Activated CD8-positive, alpha-beta memory T cell treated with anti-CD3 and anti-CD28 coated beads, Interleukin-2, amount 50 U/mL, for 1 hour (primary cell): ENCODE measurements around the gene WNT2B.
"Not testable (repeated sequence)": the region's sequence is repeated elsewhere in the genome, so short reads cannot be mapped to it uniquely, and the experiment has no call there.

Source experiments
- DNase-seq: peaks from one replicate; pipeline ENCODE4 v3.0.0-alpha.2; 2020; ENCODE audit errors: extremely low read depth

Gene WNT2B

DNA sequence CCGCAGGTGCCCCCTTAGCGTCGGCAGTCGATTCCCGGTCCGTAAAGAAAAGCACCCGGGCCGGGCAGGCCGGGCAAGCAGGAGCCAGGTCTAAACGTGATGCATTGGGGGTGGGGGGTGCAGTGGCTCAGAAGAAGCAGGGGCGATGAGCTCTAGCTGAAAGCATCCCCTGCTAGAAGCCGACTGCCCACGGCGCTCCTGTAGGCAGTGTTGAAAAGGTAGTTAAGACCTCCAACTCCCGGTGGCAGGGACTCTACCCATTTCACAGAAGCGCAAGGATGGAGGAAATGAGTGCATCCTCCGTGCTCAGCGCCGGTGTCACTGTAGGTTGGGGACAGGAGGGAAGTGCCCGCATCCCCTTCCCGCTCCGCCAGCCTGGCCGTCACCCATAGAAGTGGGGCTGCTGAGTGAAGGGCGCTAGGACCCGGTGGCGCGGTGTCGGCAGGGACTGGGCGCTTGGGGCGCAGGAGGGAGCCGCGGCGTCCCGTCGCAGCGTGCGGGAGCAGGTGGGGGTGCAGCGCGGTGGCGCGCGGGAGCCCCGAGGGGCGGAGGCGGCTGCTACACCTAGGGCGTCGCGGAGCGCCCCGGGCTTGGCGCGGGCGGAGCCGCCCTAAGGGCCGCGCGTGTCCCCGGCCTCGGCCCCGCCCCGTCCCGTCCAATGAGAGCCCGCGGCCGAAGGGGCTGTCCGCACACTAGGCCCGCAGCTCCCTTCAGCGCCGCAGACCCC lies at the start of gene WNT2B:
Gene WNT2B, plus strand, starts transcription at position 688 of the 727 bp plus-strand sequence. CDS start 298 bp downstream, outside the sequence.
- DNase-seq = no peak

DNA sequence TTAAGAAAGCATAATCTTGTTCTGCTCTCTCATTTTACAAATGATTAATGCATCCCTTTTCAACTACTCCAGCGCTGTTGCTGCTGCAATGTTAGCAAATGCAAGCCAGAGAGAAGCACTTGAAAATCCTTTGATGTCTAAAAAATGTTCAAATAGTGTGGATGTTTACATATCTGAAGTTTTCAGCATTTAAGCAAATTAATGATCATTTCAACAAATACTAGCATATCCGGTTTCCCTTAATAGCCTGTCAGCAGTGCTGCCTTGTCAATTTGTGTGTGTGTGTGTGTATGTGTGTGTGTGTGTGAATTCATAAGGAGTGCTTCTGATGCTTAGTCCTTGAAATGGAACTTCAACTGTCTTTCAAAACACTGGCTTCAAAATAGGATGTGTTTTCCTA lies 48.1 kb upstream of the WNT2B start:
- no peak for DNase-seq

DNA sequence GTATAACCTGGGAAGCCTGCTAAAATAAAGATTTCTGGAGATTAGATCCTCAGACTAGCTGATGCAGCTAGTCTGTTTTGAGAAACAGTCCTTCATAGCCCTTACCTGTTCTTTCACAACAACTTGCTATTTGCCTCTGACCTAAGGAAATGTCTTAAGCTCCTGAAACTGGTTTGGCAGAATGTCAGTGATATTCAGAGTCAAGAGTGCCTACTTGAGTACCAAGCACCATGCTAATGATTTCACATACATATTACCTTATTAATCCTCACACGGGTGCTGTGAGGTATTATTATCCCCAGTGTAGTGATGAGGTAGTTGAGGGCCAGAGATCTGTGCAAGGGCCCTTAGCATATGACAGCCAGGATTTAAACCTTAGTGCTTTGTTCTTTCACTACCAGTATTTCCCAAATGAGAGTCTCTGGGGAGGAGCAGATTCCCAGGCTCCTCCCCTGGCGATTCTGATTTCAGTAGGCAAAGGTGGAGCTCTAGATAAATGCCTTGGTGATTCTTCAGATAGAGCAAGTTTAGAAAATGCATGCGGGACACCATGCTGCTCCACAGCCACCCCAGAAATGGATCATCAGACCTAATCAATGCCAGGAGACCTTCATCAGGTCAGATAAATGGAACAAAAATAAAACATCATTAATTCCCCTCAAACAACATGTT lies 47.4 kb upstream of the WNT2B start:
- DNase-seq = no peak

DNA sequence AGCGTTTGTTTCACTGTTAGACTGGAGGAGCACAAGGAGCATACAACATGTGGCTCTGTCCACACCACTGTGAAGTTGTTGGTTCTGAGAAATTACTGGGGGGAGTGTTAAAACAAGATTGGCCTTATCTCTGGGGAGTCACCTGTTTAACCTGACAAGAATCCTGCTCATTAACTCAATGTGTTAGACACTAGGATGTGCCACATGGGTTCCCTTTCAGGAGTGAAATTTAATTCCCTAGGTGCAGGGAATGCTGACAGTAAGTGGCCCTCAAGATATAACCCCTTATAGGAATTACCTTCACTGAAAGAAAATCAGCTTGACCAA lies 45.8 kb upstream of the WNT2B start:
- no peak for DNase-seq

DNA sequence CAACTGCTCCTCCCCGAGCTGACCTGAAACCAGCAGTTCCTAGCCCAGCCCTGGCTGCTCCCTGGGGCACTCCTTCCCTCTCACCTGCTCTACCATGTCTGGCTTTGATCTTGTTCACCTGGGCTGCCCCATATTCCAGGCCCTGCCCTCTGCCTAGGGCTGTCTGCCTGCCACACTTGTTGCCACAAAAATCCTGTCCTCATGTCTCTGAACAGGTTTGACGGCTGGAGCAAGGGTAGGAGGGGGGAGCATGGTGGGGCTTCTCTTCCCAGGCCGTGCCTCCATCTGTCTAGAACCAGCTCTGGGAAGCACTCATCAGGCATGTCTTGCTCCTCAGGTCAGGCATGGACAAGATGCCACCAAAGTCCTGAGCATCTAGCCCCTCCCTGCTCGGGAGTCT lies 44.3 kb upstream of the WNT2B start:
- DNase-seq = no peak

DNA sequence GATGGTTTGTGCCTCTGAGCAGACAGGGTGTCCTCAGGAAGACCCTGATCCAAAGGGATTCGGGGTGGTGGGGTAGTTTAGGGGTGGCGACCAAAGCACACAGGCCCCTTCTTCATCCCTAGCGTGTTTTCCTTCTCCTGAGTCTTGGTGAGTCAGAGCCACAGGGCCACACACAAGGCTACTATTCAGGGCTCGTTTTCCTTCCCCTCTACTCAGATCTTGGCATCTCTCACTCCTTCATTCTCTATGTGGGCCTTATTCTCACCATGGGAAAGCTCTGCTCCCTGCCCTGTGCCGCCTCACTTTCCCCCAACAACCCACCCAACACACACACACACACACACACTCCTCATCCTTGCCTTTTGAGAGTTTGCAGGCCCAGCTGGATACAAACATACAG lies 43.6 kb upstream of the WNT2B start:
- DNase-seq = no peak

DNA sequence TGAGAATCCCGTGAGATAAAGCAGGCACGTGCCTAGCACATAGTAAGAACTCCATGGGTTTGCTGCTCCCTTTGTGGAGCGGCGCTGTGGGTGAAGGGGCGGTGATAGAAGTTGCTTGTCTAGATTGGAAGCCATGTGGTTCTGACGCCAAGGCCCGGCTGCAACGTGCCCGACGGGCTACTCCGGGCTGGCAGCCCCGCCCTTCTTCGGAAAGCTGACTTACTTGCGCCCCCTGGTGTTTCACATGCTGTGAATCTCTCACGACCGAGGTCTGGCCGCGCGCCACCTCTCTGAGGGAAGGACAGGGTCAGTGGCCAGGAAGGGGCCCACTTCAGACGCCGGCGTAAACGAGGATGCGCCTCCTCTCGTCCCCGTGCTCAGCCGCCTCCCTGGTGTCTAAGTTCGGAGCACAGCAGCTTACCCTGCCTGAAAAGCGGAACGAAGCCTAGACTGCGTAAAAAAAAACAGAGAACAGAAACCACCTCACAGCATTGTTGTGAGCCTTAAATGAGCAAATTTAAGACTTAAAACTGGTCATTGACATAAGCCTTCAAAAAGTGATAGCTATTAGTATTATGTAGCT lies 42.6 kb upstream of the WNT2B start:
- DNase-seq = peak; percentile 55

DNA sequence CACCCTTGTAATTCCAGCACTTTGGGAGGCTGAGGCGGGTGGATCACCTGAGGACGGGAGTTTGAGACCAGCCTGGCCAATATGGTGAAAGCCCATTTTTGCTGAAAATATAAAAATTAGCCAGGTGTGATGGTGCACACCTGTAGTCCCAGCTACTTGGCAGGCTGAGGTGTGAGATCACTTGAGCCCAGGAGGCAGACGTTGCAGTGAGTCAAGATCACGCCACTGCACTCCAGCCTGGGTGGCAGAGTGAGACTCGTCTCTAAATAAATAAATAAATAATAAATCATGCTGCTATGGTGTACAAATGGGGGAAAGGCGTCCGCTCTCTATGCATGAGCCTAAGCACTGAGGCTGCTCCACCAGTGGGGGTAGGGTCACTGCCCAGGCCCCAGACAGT lies 38.4 kb upstream of the WNT2B start:
- not testable (repeated sequence) for DNase-seq

DNA sequence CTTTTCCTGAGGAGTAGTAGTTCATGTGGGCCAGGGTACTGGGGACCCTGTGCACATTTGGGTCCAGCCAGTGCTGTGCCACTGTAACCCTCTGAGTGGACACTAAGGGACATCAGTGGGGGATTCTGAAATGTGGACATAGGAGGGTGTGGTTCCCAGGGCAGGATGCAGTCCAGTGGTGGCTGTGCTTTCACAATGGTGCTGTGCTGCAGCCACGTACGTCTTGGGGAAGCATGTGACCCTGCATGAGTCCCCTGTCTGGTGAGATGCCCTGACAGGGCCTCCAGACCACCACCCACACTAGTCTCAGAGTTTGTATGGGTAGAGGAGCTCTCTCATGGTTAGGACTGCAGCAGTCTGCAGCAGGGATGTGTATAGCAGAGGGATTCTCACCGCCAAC lies 37.8 kb upstream of the WNT2B start:
- no peak for DNase-seq

DNA sequence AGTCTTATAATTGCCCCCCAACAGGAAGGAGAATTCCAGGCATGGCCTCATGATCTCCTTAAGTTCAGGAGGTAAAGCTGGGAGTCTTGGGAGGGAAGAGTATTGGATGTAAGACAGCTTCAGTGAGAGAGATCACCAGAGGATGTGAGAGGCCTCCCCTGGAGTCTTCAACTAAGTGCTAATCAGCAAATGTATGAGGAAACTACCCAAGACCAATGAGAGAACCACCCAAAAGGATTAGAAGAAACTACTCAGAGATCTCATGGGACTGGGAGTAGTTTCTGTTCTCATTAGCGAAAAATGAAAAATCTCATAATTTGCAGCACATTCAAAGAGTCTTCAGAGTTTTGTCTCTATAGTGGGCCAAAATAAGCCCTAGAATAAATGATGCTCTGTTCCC lies 36.6 kb upstream of the WNT2B start:
- no peak for DNase-seq

DNA sequence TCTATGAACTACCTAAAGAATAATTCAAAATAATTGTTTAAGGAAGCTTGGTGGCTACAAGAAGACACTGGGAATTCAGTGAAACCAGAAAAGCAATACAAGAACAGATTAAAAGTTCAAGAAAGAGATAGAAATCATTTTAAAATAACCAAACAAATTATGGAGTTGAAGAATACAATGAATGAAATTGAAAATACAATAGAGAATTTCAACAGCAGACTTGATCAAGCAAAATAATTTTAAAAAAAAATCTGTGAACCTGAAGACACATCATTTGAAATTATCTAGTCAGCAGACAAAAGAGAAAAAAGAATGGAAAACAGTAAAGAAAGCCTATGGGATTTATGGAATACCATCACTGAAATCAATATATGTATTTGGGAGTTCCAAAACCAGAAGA lies 31.2 kb upstream of the WNT2B start:
- DNase-seq = no peak

DNA sequence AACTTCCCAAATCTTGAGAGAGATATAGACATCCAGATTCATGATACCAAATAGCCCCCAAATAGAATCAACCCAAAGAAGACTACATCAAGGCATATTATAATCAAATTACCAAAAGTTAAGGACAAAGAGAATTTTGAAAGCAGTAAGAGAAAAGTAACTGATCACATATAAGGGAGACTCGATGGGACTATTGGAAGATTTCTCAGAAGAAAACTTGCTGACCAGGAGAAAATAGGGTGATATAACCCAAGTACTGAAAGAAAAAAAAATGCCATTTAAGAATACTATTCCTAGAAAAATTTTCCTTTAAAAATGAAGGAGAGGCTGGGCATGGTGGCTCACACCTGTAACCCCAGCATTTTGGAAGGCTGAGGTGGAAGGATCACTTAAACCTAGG lies 30.5 kb upstream of the WNT2B start:
- DNase-seq = no peak

DNA sequence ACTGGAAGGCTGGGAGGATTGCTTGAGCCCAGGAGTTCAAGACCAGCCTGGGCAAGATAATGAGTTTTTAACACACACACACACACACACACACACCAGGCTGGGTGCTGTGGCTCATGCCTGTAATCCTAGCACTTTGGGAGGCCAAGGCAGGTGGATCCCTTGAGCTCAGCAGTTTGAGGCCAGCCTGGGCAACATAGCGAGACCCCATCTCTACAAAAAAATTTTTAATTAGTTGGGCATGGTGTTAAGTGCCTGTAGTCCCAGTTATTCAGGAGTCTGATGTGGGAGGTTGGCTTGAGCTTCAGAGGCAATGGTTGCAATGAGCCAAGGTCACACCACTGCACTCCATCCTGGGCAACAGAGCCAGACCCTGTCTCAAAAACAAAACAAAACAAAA lies 22.7 kb upstream of the WNT2B start:
- DNase-seq = not testable (repeated sequence)

DNA sequence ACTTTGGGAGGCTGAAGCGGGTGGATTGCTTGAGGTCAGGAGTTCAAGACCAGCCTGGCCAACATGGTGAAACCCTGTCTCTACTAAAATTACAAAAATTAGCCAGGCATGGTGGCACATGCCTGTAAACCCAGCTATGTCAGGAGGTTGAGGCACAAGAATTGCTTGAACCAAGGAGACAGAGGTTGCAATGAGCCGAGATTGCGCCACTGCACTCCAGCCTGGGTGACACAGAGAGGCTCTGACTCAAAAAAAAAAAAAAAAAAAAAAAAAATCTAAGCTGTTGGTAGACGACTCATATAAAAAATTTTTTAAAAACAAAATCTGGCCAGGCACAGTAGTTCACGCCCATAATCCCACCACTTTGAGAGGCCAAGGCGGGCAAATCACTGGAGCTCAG lies 21.1 kb upstream of the WNT2B start:
- not testable (repeated sequence) for DNase-seq

DNA sequence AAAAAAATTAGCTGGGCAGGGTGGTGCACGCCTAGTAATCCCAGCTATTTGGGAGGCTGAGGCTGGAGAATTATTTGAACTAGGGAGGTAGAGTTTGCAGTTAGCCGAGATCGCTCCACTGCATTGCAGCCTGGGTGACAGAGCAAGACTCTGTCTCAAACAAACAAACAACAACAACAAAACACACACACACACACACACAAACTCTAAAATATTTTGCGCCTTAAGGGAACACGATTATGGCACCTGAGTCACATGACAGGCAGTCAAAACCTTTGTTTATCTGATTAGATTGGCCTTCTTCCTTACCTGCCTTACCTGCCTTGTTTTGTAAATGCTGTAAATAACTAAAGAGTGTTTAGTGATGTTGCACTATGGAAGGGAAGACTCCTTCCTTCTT lies 20.6 kb upstream of the WNT2B start:
- no peak for DNase-seq

DNA sequence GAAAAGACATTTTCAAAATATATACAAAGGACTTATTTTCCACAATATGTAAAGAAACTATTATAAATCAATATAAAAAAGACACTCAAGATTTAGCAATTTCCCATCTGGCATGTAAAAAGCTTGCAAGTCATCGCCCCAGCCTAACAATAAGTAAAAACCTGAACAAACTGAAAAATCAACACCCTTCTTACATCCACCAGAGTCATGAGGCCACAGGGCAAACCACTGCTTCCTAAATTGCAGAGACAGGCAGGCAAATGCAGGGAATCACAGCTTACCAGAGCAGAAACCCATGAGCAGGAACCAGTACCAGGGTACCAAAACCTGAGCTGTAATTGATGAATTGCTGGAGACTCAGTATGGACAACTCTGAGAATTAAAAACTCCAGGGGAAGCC lies 16.7 kb upstream of the WNT2B start:
- no peak for DNase-seq

DNA sequence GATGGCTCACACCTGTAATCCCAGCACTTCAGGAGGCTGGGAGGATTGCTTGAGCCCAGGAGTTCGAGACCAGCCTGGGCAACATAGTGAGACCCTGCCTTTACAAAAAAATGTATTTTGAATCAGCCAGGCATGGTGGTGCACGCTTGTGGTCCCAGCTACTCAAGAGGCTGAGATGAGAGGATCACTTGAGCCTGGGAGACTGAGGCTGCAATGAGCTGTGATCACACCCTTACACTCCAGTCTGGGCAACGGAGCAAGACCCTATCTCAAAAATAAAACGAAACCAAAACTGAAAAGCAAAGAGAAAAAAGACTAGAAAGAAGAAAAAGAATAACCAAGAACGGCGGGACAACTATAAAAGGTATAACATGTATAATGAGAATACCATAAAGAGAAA lies 15.4 kb upstream of the WNT2B start:
- no peak for DNase-seq

DNA sequence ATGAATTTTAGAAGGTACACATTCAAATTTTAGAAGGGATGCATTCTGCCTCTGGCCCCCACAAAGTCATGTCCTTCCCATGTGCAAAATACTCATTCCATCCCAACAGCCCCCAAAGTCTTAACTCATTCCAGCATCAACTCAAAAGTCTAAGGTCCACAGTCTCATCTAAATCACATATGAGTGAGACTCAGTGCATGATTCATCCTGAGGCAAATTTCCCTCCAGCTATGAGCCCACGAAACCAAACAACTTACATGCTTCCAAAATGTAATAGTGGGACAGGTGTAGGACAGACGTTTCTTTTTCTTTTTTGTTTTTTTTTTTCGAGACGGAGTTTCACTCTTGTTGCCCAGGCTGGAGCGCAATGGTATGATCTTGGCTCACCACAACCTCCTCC lies 12.5 kb upstream of the WNT2B start:
- no peak for DNase-seq

DNA sequence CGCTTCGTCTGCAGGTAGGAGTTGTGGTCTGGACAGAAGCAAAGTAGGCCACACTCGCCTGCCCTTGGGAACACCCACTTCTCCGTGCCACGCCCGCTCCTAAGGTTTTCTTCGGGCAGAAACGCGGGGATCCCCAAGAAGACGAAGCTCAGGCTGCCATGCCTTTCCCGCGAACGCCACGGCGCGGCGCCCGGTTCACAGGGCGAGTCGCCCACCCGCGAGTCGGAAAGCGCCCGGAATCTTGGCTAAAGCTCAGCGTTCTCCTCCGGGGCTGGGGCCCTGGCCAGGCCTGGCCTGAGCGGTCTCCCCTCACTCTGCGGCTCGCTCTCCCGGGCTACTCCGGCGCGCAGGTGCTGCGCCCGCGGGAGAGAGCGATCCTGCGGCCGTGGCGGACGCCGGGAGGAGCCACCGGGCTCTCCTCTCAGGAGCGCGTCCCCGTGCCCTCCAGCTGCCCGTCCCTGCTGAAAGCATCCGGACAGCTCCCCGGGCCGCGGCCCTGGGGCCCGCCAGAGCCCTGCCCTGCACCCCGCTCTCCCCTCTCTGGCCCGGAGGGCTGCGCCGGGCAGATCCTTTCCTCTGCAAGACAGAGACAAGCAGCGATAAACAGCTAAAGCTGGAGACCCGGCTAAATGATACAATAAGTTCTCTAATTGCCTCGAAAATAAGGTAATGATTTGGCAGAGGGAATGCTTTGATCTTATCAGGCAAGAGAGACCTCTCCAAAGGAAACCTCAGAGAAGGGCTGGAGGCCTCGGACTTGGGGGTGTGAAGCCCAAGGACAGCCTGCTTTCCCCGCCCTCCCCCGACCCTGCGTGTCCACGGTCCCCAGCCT lies 6.7 kb upstream of the WNT2B start:
- DNase-seq = peak; percentile 19

DNA sequence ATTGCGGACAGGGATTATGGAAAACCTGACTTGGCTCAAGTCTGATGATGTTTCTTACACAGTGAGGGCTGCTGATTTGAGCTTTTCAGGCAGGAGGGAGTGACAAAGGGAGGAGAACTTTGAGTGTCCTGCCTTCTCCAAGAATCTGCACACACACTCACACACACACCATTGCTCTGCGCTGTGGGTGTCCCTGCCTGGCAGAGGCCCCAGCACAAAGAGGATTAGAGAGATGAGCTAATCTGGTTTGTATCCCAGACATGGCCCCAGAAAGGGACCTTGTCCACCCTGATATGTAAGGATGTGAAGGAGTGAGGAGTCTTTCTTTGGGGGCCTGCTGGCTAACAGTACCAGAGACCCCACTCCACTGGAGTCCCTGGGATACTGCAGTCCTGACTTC lies 5.9 kb upstream of the WNT2B start:
- no peak for DNase-seq

DNA sequence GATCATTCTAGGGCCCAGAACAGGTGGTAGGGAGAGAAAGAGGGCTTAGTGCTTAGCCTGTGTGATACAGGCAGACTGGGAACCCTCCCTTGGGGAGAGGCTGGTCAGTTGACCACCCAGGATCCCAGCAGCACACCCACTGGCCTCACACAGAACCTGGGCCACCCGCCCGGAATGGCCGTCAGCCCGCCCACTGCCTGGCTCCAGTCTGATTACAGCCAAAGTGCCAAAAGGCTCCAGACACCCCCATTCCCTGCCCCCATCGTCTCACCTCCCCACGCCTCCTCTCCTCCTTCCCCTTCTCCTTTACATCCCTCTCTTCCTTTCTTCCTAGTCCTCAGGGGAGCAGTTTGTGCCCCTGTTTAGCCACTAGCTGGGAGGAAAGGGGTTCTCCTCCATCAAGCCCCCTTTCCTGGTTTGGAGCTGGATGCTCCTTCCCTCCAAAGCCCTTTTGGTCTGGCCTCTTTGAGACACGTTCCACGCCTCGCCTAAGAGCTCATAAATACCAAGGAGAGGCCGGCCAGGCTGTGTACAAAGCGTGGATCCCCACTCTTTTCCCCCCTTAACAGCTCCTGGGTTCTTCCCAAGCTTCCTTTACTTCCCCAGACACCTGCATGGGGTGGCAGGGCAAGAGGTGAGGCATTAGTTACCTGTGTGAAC lies 4.6 kb upstream of the WNT2B start:
- no peak for DNase-seq
